ENCODE results near the gene MYOD1.

DNA sequence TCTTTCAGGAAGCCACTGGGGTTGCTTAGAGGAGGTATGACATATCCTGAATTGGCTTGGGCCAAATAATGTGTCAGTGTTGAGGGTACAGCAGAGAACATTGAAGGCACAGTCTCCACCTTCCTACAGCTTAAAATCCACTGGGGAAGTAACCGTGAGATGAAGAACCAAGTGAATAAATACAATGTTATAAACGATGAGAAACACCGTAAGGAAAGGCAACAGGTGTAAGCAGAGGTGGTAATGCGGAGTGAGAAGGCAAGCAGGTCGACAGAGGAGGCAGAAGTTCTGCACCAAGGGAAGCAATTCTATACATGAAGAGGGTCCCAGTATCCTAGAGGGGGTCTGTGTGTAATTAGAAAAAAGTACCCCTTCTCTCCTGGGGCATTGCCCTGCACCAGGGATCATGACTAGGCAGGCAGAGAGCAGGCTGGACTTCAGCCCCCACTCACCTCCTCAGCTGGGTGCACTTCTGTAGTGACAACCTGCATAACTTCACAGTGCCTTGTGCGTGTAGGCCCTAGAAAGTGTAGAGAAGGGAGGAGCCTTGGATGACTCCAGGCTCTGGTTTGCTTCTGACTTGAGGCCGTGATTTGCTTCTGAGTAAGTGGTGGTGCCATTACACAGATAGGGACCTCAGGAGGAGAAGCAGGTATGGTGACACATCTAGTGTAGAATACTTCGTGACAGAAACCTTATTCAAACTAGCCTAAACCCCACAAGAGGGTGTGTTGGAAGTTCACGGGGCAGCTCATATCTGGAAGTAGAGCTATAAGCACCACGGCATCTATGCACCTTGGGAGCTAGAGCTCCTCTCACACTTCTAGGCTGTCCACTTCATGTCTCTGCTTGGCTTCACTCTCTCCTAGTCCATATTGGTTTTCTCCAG lies 4.9 kb downstream of the MYOD1 start:
- TF ChIP-seq RAD21 (IDR thresholded peaks at IDR 0.05; ENCODE audit: low read depth) (no peak), TAF1 (IDR thresholded peaks at IDR 0.05; ENCODE audit: low read depth) (no peak), EP300 (IDR thresholded peaks at IDR 0.05; ENCODE audit: borderline replicate concordance) (no peak)

All from Ishikawa (cell line).